Measurements from ENCODE around the gene TTLL11. TPM values are rescaled to one million over a fixed set of nuclear protein-coding genes. Genes with fewer than 3 reads are reported as not detected.

TTLL11 gene
- polyA plus RNA-seq, 1 of the 3 experiments (the other 2 are of a cell fraction) = 6.8 TPM

DNA sequence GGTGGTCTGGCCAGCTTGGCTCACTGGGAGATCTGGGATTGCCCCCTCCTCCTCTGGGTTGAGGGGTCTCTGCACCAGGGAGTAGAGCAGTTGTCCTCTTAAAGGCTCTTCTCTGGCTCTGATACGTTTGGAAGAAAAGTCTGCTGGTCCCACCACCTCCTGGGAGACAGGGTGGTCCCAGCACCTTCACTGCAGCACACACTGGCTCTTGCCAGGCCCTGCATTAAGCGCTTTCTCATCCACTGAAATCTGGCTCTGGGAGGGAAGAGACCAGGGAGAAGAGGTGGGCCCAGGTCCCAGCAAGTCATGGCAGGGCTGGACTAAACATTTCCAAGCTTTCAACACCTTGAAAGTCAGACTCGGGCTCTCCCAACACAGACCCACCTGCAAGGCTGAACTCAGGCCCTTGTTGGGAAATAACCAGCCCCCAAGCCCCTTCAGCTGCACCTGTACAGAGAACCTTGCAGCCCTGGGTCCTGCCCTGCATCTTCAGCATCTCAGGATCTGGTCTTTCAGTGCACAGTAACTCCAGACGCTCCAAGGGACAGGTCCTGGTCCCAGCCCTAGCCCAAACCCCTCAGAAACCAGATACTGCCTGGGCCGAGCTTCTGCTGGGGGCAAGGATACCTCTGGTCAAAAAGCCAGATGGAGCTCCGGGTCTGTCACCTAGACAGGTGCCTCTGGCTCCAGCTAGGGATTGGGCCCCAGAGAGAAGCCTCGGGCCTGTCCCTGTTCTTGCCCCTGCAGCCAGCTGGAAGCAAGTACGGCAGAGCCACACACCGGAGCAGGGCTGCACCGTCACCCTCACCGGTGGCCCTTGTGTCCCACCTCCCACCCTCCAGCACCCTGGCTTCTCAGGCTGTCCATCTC lies 307.2 kb downstream of the TTLL11 start:
- no peaks in the 10 kb centered on the region for H3K9me3 ChIP-seq
- H3K79me2 ChIP-seq (ENCODE audit: insufficient read depth) = no peaks in the 10 kb centered on the region
- 95% methylated on average over 8 of the region's 11 CpGs for WGBS (ENCODE audit: low lambda C conversion rate)
- H3K4me1 ChIP-seq (ENCODE audit: control insufficient read depth in 1 of 2, insufficient read depth in 2 of 2, low read depth in 1 of 2, low read length in 1 of 2) = peaks cover 0 to 18% of the 10 kb centered on the region in 2 experiments; a peak in 1 of 4 replicates
- no peak overlapping the region for H3K4me3 ChIP-seq (ENCODE audit: low read depth in 2 of 2, low read length in 1 of 2)
- H3K36me3 ChIP-seq (replicated peaks in 1 of 2; ENCODE audit: control insufficient read depth in 1 of 2, insufficient read depth in 2 of 2, low read length in 1 of 2) = peaks cover 0 to 36% of the 10 kb centered on the region in 2 experiments
- no peaks in the 10 kb centered on the region for H3K27me3 ChIP-seq (ENCODE audit: insufficient read depth)
- no peak for DNase-seq
- CTCF ChIA-PET = interaction anchor here (1.1 to 1.7 kb wide), 2 partner anchors 41 to 99 kb away, joined by 3 to 4 read pairs; no protein-coding TSS in a partner anchor
- H3K9me2 ChIP-seq = no peaks in the 10 kb centered on the region
- H3K9ac ChIP-seq = no peak overlapping the region
- POLR2A ChIA-PET = no interaction called here
- no peaks in the 10 kb centered on the region for H4K20me1 ChIP-seq (ENCODE audit: insufficient read depth)
- H3F3A ChIP-seq (replicated peaks; ENCODE audit: insufficient read depth) = peaks cover 10% of the 10 kb centered on the region
- H2AFZ ChIP-seq (ENCODE audit: low read depth) = no peak overlapping the region
- no peak overlapping the region for H3K4me2 ChIP-seq
- no peak overlapping the region; a peak in 1 of 4 replicates for H3K27ac ChIP-seq (ENCODE audit: low read depth in 2 of 2, low read length in 1 of 2)
- TF ChIP-seq, protein P1, sequence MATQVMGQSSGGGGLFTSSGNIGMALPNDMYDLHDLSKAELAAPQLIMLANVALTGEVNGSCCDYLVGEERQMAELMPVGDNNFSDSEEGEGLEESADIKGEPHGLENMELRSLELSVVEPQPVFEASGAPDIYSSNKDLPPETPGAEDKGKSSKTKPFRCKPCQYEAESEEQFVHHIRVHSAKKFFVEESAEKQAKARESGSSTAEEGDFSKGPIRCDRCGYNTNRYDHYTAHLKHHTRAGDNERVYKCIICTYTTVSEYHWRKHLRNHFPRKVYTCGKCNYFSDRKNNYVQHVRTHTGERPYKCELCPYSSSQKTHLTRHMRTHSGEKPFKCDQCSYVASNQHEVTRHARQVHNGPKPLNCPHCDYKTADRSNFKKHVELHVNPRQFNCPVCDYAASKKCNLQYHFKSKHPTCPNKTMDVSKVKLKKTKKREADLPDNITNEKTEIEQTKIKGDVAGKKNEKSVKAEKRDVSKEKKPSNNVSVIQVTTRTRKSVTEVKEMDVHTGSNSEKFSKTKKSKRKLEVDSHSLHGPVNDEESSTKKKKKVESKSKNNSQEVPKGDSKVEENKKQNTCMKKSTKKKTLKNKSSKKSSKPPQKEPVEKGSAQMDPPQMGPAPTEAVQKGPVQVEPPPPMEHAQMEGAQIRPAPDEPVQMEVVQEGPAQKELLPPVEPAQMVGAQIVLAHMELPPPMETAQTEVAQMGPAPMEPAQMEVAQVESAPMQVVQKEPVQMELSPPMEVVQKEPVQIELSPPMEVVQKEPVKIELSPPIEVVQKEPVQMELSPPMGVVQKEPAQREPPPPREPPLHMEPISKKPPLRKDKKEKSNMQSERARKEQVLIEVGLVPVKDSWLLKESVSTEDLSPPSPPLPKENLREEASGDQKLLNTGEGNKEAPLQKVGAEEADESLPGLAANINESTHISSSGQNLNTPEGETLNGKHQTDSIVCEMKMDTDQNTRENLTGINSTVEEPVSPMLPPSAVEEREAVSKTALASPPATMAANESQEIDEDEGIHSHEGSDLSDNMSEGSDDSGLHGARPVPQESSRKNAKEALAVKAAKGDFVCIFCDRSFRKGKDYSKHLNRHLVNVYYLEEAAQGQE (IDR thresholded peaks at IDR 0.05; ENCODE audit: low read depth, low read length) = no peak
- TF ChIP-seq, protein P2, sequence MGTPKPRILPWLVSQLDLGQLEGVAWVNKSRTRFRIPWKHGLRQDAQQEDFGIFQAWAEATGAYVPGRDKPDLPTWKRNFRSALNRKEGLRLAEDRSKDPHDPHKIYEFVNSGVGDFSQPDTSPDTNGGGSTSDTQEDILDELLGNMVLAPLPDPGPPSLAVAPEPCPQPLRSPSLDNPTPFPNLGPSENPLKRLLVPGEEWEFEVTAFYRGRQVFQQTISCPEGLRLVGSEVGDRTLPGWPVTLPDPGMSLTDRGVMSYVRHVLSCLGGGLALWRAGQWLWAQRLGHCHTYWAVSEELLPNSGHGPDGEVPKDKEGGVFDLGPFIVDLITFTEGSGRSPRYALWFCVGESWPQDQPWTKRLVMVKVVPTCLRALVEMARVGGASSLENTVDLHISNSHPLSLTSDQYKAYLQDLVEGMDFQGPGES (IDR thresholded peaks at IDR 0.05; ENCODE audit: low read depth, low read length) = no peak
- TF ChIP-seq CHD2 (IDR thresholded peaks at IDR 0.05; ENCODE audit: low read length, partially characterized antibody) = no peak
- TF ChIP-seq, protein P3, sequence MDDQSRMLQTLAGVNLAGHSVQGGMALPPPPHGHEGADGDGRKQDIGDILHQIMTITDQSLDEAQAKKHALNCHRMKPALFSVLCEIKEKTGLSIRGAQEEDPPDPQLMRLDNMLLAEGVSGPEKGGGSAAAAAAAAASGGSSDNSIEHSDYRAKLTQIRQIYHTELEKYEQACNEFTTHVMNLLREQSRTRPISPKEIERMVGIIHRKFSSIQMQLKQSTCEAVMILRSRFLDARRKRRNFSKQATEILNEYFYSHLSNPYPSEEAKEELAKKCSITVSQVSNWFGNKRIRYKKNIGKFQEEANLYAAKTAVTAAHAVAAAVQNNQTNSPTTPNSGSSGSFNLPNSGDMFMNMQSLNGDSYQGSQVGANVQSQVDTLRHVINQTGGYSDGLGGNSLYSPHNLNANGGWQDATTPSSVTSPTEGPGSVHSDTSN (IDR thresholded peaks at IDR 0.05) = no peak
- no peak for TF ChIP-seq MXI1 (IDR thresholded peaks at IDR 0.05; ENCODE audit: low read depth, low read length)
- TF ChIP-seq, protein P4, sequence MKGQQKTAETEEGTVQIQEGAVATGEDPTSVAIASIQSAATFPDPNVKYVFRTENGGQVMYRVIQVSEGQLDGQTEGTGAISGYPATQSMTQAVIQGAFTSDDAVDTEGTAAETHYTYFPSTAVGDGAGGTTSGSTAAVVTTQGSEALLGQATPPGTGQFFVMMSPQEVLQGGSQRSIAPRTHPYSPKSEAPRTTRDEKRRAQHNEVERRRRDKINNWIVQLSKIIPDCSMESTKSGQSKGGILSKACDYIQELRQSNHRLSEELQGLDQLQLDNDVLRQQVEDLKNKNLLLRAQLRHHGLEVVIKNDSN (IDR thresholded peaks at IDR 0.05; ENCODE audit: borderline replicate concordance, low read depth) = no peak
- no peak for TF ChIP-seq TAF1 (IDR thresholded peaks at IDR 0.05; ENCODE audit: borderline replicate concordance, low read depth, low read length)
- TF ChIP-seq SMC3 (IDR thresholded peaks at IDR 0.05; ENCODE audit: low read depth, low read length) = no peak
- no peak for TF ChIP-seq TEAD4 (IDR thresholded peaks at IDR 0.05; ENCODE audit: borderline replicate concordance, insufficient read depth)
- TF ChIP-seq EZH2phosphoT487 (IDR thresholded peaks at IDR 0.05; ENCODE audit: borderline replicate concordance, low read depth) = no peak
- TF ChIP-seq EP300 (IDR thresholded peaks at IDR 0.05; ENCODE audit: borderline replicate concordance in 1 of 2, low read depth in 1 of 2, low read length in 1 of 2) = no peak
- TF ChIP-seq RXRA (IDR thresholded peaks at IDR 0.05; ENCODE audit: borderline replicate concordance, low read depth) = no peak
- no peak for TF ChIP-seq YY1 (IDR thresholded peaks at IDR 0.05; ENCODE audit: low read depth)
- TF ChIP-seq ELF1 (IDR thresholded peaks at IDR 0.05) = no peak

Measured in SK-N-SH (cell line).